ENCODE results near the gene ERI3.

GRCh38 chr1:44251989-44252671, 102.9 kb downstream of the ERI3 start:
- no peak for TF ChIP-seq POLR2A (IDR thresholded peaks at IDR 0.05)
- TF ChIP-seq, protein P1, sequence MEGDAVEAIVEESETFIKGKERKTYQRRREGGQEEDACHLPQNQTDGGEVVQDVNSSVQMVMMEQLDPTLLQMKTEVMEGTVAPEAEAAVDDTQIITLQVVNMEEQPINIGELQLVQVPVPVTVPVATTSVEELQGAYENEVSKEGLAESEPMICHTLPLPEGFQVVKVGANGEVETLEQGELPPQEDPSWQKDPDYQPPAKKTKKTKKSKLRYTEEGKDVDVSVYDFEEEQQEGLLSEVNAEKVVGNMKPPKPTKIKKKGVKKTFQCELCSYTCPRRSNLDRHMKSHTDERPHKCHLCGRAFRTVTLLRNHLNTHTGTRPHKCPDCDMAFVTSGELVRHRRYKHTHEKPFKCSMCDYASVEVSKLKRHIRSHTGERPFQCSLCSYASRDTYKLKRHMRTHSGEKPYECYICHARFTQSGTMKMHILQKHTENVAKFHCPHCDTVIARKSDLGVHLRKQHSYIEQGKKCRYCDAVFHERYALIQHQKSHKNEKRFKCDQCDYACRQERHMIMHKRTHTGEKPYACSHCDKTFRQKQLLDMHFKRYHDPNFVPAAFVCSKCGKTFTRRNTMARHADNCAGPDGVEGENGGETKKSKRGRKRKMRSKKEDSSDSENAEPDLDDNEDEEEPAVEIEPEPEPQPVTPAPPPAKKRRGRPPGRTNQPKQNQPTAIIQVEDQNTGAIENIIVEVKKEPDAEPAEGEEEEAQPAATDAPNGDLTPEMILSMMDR (IDR thresholded peaks at IDR 0.05): no peak

Data from thyroid gland (tissue), 4 donors.